GM12801 (cell line): ENCODE data around the gene LHX6.

ENCODE experiments used
- CTCF ChIP-seq: IDR thresholded peaks from one replicate; pipeline ENCODE4 v1.5.1; 2011; ENCODE audit warnings: control low read depth; ENCODE audit not compliant: insufficient read length; ENCODE audit errors: extremely low read depth

Gene LHX6

GRCh38 chr9:122213102-122213588, 15.6 kb downstream of the LHX6 start:
- TF ChIP-seq CTCF = no peak

- TF ChIP-seq CTCF = no peak
These were observed 16.2 kb downstream of the LHX6 start for GRCh38 chr9:122212473-122213004.

GRCh38 chr9:122209451-122209850, 19.3 kb downstream of the LHX6 start:
- no peak for TF ChIP-seq CTCF

GRCh38 chr9:122207096-122207495, 21.7 kb downstream of the LHX6 start:
- no peak for TF ChIP-seq CTCF

GRCh38 chr9:122206118-122207046, 22.4 kb downstream of the LHX6 start:
- TF ChIP-seq CTCF = no peak

GRCh38 chr9:122205176-122205575, 23.6 kb downstream of the LHX6 start:
- TF ChIP-seq CTCF = no peak

GRCh38 chr9:122204491-122204890, 24.3 kb downstream of the LHX6 start:
- TF ChIP-seq CTCF = no peak
